Posterior vena cava (tissue), 2 donors: Measurements from ENCODE around the gene C1orf56. TPM values are rescaled to one million over a fixed set of nuclear protein-coding genes. Genes with fewer than 3 reads are reported as not detected.

ENCODE experiments used
- DNase-seq: peaks from one replicate; pipeline ENCODE4 v3.0.0-alpha.2; 2020; ENCODE audit warnings: low spot score
- intact Hi-C, 2 donors: fragments of 100-400 bp; cut with DNase I; formaldehyde crosslinking; loops; one replicate each; pipeline versions ENCODE4 v1.14.1 to v1.14.2; 2022 to 2023
- long read RNA-seq, 2 donors: library from polyadenylated mRNA; unstranded; transcript quantifications; one replicate each; pipeline ENCODE4 v2.0.0, GENCODE V29; 2020 to 2021
- total RNA-seq, 2 donors: library from RNA; stranded (reverse); fragmentation: NEBNext Ultra II Directional; extraction: Animal tissue kit (Norgen Biotek cat#: 25700); gene quantifications; one replicate each; pipeline ENCODE4 v1.2.1, GENCODE V29; 2021
- donor health status: DM: yes; HTN: yes; CAD: no.
- donor health status: DM: yes; HTN: yes; CAD: no.

The C1orf56 gene, protein sequence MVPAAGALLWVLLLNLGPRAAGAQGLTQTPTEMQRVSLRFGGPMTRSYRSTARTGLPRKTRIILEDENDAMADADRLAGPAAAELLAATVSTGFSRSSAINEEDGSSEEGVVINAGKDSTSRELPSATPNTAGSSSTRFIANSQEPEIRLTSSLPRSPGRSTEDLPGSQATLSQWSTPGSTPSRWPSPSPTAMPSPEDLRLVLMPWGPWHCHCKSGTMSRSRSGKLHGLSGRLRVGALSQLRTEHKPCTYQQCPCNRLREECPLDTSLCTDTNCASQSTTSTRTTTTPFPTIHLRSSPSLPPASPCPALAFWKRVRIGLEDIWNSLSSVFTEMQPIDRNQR
- total RNA-seq = 1 to 10 TPM; 3.3 to 4.6 TPM
- long read RNA-seq, donor 1, partial matches to known transcripts = 1 of 7 reads
- long read RNA-seq, donor 1, other reads (novel, unspliced or antisense) = 2 of 7 reads
- long read RNA-seq, donor 2, transcript C1orf56-201 (2 exons, 2,096 nt) = major isoform, 15 of 21 reads
- long read RNA-seq, donor 2, partial matches to known transcripts = 1 of 21 reads
- long read RNA-seq, donor 2, other reads (novel, unspliced or antisense) = 4 of 21 reads

DNA sequence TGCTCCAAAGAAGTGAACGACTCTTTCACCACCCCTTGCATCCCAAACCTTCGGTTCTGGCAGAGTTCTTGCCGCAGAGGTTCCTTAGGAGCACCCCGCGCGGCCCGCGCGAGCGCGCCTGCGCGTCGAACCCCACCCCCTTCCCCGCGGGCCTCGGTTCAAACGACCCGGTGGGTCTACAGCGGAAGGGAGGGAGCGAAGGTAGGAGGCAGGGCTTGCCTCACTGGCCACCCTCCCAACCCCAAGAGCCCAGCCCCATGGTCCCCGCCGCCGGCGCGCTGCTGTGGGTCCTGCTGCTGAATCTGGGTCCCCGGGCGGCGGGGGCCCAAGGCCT is at the start of gene C1orf56:
Gene C1orf56, plus strand, starts transcription at position 161 of the 334 bp plus-strand sequence. Its CDS starts 97 bp downstream, at position 258.
- intact Hi-C loops = no loop called here
- DNase-seq = peak; percentile 87

DNA sequence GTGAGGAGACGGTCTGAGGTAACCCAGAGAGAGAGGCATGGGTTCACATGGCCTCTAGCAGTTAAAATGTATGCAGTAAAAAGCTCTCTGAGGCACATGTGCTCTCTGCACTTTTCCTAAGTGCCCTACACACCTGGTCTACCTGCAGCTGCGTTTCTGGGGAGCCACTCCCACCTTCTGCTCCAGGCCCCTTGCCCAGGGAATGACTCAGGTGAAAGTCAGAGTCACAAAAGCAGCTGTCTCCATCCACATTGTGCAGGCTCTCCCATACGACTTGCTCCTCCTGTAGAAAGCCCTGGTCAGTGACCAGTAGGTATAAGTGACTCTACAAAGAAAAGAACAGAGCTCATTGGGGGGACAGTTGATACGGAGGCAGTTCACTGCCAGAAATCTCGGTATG is 49.6 kb upstream of the C1orf56 start:
- intact Hi-C loops = no loop called here
- DNase-seq = no peak

- DNase-seq = peak; percentile 16
- intact Hi-C loops = no loop called here
These were observed 48.4 kb upstream of the C1orf56 start for GRCh38 chr1:150999051-150999674.

DNA sequence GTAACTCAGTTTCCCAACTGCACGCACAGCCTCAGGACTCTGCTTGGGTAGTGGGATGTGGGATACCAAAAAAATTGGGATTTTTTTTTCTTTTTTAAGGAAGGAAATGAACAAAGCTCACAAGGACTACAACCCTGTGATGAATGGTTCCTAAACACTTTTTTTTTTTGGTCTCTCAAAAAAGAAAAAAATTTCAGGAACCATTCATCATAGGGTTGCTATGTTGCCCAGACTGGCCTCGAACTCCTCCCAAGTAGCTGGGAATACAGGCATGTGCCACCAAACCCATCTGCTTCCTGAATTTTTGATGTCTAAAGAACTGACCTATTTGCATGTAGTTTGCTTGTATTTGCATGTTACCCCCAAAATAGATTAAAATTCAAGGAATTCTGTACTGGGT is 47.6 kb upstream of the C1orf56 start:
- intact Hi-C loops = no loop called here
- no peak for DNase-seq

DNA sequence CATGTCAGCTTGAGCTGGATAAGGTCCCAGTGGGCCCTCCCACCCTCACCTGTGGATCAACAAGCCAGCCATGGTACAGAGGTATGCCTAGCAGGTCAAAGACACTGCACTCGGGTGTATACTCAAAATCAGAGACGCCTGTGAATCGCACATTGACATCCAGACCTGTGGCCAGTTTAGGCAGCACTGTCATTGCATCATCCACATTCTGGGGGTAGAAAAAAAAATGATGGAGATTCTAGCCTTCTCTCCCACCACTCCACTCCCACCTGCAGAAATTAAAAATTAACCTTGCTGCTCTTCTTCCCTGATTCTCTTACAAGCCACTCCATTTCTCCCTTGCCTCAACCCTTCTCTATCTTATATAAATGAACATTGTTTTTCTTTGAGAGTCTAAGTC is 47.1 kb upstream of the C1orf56 start:
- intact Hi-C loops = no loop called here
- DNase-seq = no peak

GRCh38 chr1:151001602-151002001 is 45.9 kb upstream of the C1orf56 start:
- intact Hi-C loops = no loop called here

DNA sequence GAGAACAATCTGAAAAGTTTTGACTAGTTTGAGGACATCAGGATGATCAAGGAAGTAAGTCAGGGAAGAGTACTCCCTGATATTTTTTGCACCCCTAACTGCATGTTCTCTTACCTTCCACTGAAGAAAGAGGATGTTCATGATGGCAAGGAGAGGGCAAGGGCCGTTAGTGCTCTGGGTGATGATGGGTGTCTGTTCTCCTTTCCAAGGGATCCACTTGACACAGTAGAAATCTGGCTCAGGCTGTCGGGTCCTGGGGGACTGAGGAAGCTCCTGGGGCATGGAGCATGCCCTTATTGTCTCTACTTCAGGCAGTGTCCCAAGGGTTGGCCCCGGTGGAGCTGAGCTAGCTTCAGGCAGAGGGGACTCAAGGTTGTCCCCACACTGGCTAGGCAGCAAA is 45.5 kb upstream of the C1orf56 start:
- no peak for DNase-seq
- intact Hi-C loops = no loop called here

More at GRCh38 chr1:151001602-151002001, 45.9 kb upstream of the C1orf56 start:
- no peak for DNase-seq

DNA sequence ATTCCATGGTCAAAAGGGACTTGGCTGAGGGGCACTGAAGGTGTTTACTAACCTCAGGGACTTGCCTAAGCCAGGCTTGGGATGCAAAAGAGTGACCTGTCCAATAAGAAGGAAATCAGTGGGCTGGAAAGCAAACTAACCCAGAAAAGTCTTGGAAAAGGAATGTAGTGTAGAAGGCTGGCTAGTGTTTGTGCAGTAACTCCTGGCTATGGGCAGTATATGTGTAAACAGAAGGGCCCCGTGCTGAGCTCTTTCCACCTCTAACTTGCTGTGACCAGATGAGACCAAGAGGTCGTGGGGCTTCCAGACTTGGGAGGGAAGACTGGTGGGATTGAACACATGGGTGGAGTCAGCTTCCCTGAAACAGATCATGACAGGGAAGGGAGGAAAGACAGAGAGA is 44.9 kb upstream of the C1orf56 start:
- DNase-seq = no peak
- intact Hi-C loops = no loop called here

- DNase-seq = no peak
- intact Hi-C loops = no loop called here
These were observed 44.4 kb upstream of the C1orf56 start for GRCh38 chr1:151003180-151003579.

- DNase-seq = no peak
- intact Hi-C loops = no loop called here
These were observed 41.7 kb upstream of the C1orf56 start for GRCh38 chr1:151005729-151006319.

DNA sequence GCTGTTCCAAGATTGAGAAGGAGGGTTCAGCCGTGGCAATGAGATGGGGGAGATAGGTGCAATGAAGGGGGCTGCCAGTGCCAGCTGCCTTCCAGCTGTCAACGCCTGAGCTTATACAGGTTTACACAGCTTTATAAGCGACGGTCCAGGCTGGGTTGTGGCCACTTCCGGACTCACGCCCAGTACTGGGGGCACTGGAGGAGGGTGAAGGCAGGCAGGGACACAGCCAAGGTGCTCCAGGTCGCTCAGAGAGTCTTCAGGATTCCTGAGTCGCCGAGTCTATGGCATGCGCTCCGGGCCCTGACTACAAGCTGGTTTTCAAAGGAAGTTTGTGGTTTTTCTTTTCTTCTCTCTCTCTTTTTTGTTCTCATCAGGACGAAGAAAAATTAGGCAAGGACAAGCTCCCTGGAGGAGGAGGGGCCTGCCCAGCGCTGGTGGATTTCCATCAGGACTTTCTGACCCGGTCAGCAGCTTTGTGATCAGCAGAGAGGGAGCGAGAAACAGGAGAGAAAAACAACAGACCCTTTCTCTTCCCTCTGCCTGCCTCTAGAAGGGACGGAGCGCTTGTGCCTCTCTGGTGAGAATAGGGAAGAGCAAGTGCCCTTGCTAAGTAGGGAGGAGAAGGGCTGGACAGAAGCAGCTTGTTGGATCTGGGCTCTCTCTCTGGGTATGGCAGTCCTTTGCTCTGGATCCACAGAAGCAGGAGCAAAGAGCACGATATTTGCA is 41.1 kb upstream of the C1orf56 start, which contains the start of gene MINDY1:
Gene MINDY1, minus strand, starts transcription at position 576 of the 726 bp plus-strand sequence. CDS start 4,285 bp downstream, outside the sequence.
- intact Hi-C loops = no loop called here
- peak; percentile 88 for DNase-seq

- intact Hi-C loops = no loop called here
- DNase-seq = no peak
These were observed 39.7 kb upstream of the C1orf56 start for GRCh38 chr1:151007853-151008243.

DNA sequence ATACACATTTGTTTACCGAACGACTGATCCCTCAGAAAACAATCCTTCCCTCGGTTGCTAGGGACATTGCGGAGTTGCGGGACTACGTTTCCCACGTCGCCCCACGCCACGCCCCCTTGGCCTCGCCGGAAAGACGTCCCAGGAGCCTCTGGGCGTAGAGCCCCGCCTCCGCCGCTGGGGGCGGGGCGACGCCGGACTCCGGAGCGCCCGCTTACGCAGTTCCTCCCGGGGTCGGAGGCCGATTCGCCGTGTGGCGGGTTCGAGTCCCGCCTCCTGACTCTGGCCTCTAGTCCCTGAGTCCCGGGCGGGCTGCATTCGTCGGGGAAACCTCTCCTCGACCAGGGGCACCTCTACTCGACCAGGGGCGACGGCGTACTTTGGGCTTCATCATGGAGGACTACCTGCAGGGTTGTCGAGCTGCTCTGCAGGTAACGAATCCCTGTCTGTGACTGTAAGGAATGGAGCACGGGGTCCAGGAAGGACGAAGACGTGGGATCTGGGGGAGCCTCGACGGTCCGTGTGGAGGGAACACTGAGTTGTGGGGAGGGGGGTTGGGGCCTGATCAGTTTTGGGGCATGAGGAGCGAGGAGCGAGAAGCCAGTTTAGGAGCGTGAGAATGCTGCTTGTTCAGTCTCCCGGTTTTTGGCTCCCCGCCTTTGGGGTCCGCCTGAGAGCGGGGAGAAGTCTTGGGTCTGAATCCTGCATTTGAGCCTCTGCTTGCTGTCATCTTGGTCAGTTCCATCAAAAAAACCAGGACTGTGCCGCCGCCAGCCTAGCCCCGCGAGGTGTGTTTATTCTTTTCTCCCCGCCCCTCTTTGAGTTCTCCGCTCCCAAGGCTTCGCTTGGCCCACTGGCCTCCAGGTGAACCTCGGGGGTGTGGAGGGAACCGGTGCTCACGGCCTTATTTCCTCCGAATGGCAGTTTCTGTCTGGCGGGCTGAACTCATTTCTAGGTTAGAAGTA is 39.0 kb upstream of the C1orf56 start, which contains the start of gene PRUNE1:
Gene PRUNE1, plus strand, starts transcription at position 206 of the 962 bp plus-strand sequence. Its CDS starts 184 bp downstream, at position 390.
- intact Hi-C loops = no loop called here
- peak; percentile 99 for DNase-seq

GRCh38 chr1:151009206-151009587 is 38.4 kb upstream of the C1orf56 start:
- intact Hi-C loops = no loop called here
- DNase-seq = peak; percentile 37

DNA sequence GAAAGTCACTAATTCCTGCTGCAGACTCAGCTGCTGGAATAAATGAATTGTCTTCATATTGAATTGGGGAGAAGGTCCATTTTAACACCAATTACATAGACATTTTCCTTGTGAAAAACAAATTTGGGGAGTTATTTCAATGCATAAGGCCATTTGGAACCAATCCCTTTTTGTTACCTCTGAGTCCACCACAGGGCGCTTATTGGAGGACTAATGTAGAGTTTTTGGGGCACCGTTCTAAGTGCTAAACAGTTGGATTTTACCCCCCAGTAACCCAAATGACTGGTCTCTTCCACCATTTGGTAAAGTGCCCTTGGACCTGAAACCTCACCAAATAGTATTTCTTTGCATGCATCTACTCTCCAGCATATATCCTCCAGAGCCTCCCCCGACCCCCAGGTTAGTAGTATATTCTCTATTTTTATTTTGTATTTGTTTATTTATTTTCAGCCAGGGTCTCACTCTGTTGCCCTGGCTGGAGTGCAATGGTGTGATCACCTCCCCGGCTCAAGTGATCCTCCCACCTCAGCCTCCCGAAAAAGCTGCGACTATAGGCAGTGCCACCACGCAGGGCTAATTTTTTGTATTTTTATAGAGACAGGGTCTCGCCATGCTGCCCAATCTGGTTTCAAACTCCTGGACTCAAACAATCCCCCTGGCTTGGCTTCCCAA is 37.7 kb upstream of the C1orf56 start:
- intact Hi-C loops = loop anchor here in 1 of 2 donors (2.0 kb wide), 1 partner anchor 15 kb away; no protein-coding TSS in a partner anchor
- no peak for DNase-seq

- DNase-seq = no peak
- intact Hi-C loops = loop anchor here in 1 of 2 donors (2.0 kb wide), 1 partner anchor 14 kb away; no protein-coding TSS in a partner anchor
These were observed 37.2 kb upstream of the C1orf56 start for GRCh38 chr1:151010346-151010726.

GRCh38 chr1:151011154-151011850 is 36.2 kb upstream of the C1orf56 start:
- no peak for DNase-seq
- intact Hi-C loops = loop anchor here in 1 of 2 donors (2.0 kb wide), 1 partner anchor 13 kb away; no protein-coding TSS in a partner anchor
